Measurements from ENCODE around the gene B3GAT3. TPM values are rescaled to one million over a fixed set of nuclear protein-coding genes. Genes with fewer than 3 reads are reported as not detected.

Gene B3GAT3
- total and polyA plus RNA-seq, 2 of the 8 experiments (the other 6 are each of a cell fraction or from before 2014, with no cell fraction given), result 28.0 to 39.0 TPM

DNA sequence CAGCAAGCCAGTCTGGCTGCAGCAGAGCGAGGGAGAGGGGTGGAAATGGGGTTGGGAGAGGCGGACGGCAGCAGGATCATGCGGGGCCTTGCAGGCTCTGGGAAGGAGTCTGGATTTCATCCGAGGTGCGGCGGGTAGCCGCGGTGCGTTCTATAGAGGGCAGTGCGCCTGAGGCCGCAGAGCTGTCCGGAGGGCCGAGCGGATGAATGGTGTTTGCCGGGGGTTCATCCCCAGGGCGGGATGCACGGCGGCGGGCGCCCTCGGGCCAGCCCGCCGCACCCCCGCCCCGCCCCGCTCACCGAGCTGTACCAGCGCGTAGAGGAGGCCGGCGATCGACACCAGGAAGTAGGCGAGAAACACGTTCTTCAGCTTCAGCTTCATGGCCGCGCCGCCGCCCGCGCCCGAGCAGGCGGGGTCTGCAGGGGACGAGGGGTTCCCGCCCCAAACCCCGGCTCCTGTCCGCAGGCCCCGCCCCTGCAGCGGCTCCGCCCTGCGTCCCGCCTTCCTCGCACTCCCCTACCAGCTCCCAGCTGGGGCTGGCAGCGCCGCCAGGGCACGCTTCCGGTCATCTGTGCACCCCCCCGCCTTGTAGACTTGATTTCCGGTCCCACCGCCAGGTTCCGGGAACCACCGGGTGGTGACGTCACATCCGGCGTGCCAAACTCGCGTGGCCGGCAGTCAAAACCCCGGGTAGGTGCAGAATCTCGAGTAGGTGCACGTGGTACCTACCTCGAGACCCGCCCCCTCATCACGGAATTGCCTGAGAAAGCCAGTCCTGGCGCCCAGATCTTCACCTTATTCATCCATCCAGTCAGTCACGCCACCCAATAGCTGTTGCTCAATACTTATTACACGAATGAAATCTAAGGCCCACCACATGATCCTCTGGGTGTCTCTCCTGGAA, at the start of gene B3GAT3 (continued):
- TF ChIP-seq SP1 (IDR thresholded peaks at IDR 0.05; ENCODE audit: low read depth, low read length), result peak; percentile 61; the same call in 1 of the 2 replicates
- no peak for TF ChIP-seq RNF2 (IDR thresholded peaks at IDR 0.05; ENCODE audit: borderline replicate concordance, low read depth, low read length, missing control alignments, poor library complexity, severe bottlenecking)
- TF ChIP-seq, protein P1, sequence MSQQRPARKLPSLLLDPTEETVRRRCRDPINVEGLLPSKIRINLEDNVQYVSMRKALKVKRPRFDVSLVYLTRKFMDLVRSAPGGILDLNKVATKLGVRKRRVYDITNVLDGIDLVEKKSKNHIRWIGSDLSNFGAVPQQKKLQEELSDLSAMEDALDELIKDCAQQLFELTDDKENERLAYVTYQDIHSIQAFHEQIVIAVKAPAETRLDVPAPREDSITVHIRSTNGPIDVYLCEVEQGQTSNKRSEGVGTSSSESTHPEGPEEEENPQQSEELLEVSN (IDR thresholded peaks at IDR 0.05), result peak; percentile 95
- no peak for TF ChIP-seq KDM1A (IDR thresholded peaks at IDR 0.05; ENCODE audit: borderline replicate concordance, low read length)
- TF ChIP-seq GABPA (IDR thresholded peaks at IDR 0.05; ENCODE audit: borderline replicate concordance, insufficient read depth, low read length), result peak; percentile 96
- TF ChIP-seq TEAD4 (IDR thresholded peaks at IDR 0.05; ENCODE audit: low read depth, low read length), result 0 out of 2 replicates have a peak, but pooled peaks have one; percentile 0
- TF ChIP-seq TCF12 (IDR thresholded peaks at IDR 0.05; ENCODE audit: low read depth, low read length), result 0 out of 2 replicates have a peak, but pooled peaks have one; percentile 4
- no peak for TF ChIP-seq ZNF274 (IDR thresholded peaks at IDR 0.05; ENCODE audit: borderline replicate concordance, extremely low read depth, low read length)
- TF ChIP-seq, protein P2, sequence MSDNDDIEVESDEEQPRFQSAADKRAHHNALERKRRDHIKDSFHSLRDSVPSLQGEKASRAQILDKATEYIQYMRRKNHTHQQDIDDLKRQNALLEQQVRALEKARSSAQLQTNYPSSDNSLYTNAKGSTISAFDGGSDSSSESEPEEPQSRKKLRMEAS (IDR thresholded peaks at IDR 0.05), result peak; percentile 93
- TF ChIP-seq, protein P3, sequence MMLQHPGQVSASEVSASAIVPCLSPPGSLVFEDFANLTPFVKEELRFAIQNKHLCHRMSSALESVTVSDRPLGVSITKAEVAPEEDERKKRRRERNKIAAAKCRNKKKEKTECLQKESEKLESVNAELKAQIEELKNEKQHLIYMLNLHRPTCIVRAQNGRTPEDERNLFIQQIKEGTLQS (IDR thresholded peaks at IDR 0.05; ENCODE audit: insufficient read depth, low read depth, low read length), result no peak
- TF ChIP-seq GTF2F1 (IDR thresholded peaks at IDR 0.05; ENCODE audit: borderline replicate concordance, low read depth, low read length), result no peak
- no peak for TF ChIP-seq KDM4A (IDR thresholded peaks at IDR 0.05; ENCODE audit: low read depth, low read length, severe bottlenecking)
- no peak for TF ChIP-seq TAF7 (optimal IDR thresholded peaks at IDR 0.05; ENCODE audit: borderline replicate concordance, low read depth, low read length)
- TF ChIP-seq RAD21 (IDR thresholded peaks at IDR 0.05 in 1 of 2, conservative IDR thresholded peaks at IDR 0.05 in 1 of 2; ENCODE audit: low read depth in 2 of 2, low read length in 2 of 2), result peak; percentile 0; a peak in 2 of 4 replicates
- TF ChIP-seq, protein P4, sequence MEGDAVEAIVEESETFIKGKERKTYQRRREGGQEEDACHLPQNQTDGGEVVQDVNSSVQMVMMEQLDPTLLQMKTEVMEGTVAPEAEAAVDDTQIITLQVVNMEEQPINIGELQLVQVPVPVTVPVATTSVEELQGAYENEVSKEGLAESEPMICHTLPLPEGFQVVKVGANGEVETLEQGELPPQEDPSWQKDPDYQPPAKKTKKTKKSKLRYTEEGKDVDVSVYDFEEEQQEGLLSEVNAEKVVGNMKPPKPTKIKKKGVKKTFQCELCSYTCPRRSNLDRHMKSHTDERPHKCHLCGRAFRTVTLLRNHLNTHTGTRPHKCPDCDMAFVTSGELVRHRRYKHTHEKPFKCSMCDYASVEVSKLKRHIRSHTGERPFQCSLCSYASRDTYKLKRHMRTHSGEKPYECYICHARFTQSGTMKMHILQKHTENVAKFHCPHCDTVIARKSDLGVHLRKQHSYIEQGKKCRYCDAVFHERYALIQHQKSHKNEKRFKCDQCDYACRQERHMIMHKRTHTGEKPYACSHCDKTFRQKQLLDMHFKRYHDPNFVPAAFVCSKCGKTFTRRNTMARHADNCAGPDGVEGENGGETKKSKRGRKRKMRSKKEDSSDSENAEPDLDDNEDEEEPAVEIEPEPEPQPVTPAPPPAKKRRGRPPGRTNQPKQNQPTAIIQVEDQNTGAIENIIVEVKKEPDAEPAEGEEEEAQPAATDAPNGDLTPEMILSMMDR (IDR thresholded peaks at IDR 0.05; ENCODE audit: control extremely low read depth in 1 of 3, insufficient read depth in 1 of 3, low read depth in 1 of 3, low read length in 3 of 3), result peak in 1 of 3 experiments; percentile 7; a peak in 1 of 4 replicates
- TF ChIP-seq ASH2L (IDR thresholded peaks at IDR 0.05; ENCODE audit: low read length), result no peak
- peak; percentile 50; the same call in 1 of the 2 replicates for TF ChIP-seq TBP (IDR thresholded peaks at IDR 0.05; ENCODE audit: low read depth, low read length)
- TF ChIP-seq CHD1 (IDR thresholded peaks at IDR 0.05; ENCODE audit: low read depth, low read length), result no peak

All from H1 (cell line).